NCI-H748 (cell line): Measurements from ENCODE around the gene USP28.
A peak's percentile ranks its signal among the peaks of the same experiment; 100 is the strongest.
"Not testable (repeated sequence)": the region's sequence is repeated elsewhere in the genome, so short reads cannot be mapped to it uniquely, and the experiment has no call there.

Experiments used
- DNase-seq: peaks from one replicate; lab custom pipeline; 2025; ENCODE audit not compliant: unreplicated experiment; lab: John Stamatoyannopoulos, UW

The USP28 gene

GRCh38 chr11:113879446-113879845, 4.1 kb upstream of the USP28 start:
- not testable (repeated sequence) for DNase-seq

DNA sequence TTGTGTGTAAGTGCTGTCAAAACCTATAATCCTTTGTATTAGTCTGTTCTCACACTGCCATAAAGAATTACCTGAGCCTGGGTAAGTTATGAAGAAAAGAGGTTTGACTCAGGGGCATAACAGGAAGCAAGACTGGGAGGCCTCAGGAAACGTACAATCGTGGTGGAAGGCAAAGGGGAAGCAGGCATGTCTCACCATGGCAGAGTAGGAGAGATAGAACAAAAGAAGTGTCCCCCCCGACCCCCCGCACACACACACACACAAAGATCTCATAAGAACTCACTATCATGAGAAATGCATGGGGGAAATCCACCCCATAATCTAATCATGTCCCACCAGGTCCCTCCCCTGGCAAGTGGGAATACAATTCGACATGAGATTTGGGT, 2.3 kb upstream of the USP28 start:
- DNase-seq: no peak

DNA sequence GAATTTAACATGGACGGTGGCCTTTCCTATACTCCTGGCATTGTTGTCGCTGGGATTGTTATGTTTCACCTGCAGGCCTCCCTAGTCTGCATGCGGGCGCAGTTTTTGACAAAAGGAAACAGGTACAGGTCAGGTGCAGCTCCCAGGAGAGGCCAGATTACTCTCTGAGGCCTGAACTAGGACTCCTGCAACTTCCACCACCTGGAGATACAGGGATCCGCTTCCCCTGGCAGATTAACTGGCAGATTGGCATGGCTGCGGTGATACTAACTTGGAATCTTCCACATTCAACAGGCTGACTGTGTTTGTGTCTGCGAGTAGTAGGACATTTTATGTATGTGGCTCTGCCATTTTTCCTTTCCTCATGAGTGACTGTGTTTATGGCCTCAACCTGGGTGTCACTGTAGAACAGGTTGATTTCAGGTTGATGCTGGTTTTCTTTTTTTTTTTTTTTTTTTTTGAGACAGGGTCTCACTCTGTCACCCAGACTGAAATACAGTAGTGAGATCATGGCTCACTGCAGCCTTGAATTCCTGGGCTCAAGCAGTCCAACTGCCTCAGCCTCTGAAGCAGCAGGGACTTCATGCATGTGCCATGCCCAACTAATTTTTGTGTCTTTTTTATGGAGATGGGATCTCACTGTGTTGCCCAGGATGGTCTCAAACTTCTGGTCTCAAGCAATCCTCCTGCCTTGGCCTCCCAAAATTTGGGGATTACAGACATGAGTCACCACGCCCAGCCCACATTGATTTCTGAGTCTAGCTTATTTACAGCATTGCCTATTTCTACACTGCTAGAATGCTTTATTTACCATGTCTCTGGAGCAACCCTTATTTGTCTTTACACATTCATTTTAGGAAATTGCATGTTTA, 1.7 kb upstream of the USP28 start:
- no peak for DNase-seq

DNA sequence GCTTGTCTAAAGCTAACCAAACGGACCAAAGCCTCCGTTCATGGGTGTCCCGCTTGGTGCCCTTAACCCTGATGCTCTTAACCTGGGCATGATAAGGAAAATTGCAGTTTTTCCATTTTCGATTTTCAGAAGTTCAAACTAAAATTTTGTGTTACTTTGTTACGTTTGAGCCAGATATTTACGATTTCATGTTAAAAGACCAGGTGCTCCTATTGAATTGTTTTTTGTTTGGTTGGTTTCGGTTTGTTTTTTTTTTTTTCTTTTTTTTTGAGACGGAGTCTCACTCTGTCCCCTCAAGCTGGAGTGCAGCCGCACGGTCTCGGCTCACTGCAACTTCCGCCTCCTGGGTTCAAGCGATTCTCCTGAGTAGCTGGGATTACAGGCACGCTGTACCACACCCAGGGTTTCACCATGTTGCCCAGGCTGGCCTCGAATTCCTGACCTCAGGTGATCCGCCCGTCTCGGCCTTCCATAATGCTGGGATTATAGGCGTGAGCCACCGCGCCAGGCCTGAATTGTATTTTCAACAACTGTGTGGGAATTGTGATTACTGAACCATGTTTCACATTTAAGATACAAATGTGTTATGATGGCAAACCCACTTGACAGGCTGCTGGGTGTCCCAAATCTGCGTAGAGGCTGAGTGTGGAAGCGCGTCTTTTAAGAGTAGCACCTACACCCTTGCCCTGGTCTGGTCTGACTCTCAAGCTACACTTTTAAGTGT, 864 bp upstream of the USP28 start:
- no peak for DNase-seq

GRCh38 chr11:113874581-113875233, 665 bp downstream of the USP28 start:
- peak; percentile 30 for DNase-seq

GRCh38 chr11:113874096-113874495, 1.3 kb downstream of the USP28 start:
- DNase-seq: no peak

DNA sequence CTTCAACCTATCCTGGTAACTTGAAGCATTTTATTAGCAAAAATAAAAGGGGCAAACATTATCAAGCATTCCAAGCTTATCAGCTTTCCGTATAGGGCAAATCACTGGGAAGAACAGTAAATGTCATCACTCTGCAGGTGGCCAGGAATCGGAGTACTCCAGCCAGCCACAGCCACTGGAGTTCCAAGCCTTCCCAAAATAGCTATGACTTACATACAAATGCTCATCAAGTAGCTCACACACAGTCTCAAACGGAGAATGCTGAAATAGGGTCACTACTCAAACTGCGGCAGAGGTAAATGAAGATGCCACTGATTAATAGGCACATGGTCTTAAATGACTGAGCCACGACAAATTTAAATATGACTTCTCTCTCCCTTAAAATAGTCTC, 2.1 kb downstream of the USP28 start:
- peak; percentile 1 for DNase-seq

DNA sequence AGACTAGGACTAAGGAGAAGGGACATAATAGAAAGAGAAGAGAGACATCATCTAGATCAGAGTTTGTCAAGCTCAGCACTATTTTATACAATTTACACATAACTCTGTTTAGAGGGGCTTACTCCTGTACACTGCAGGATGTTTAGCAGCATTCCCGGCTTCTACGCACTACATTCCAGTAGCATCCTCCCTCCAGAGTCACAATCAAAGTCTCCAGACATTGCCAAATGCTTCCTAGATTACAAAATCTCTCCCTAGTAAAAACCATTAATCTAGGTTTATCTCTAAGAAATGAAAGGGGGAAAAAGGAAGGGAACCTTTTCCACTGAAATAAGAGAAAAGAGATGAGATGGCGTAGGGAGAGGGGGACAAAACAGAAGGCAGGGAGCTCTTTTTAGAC, 4.0 kb downstream of the USP28 start:
- no peak for DNase-seq

DNA sequence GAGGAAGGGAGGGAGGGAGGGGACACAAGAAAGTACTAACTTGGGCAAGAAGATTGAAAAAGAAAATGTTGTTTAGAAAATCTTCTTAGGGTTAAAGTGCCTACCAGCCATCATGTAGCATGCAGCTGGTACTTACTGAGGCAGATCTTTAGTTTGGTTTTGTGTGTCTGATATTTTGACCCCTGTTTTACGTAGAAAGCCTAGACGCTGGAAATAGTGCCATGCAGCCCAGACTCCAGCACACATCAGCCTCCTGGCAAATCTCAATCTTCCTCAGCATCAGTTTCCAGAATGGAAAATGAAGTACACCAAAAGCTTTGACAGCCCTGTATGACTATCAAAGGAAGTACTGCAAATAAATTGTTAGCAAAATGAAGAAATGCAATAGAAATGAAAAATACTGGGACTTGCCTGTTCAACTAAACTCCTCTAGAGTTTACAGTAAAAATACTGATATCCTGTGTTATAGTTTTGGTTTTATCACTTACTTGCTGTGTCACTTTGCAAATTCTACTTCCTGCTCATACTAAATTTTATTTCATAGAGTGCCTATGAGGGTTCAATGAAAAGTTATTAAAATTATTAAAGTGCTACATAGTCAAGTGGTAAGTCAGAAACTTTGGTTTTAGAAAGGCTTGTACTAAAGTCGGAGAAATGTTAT, 7.4 kb downstream of the USP28 start:
- DNase-seq: no peak

- no peak for DNase-seq
Measured at GRCh38 chr11:113865873-113866272, 9.5 kb downstream of the USP28 start.

GRCh38 chr11:113864410-113864809, 11.0 kb downstream of the USP28 start:
- no peak for DNase-seq

DNA sequence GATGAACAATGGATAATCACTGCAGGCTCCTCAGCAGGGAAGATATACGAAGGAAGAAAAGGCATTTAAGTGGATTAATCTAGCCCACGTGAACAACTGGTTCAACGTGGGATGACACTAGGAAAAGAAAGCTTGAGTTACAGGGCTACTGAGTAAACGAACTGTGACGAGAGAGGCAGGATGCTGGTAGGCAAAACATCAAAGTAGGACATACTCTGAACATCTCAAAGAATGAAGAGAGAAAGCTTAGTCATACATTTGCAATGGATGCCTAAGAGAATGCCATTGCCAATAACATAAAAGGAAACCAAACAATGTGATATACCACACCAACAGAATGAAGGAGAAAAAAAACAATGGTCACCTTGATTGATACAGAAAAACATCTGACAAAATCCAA, 12.9 kb downstream of the USP28 start:
- DNase-seq: peak; percentile 5

DNA sequence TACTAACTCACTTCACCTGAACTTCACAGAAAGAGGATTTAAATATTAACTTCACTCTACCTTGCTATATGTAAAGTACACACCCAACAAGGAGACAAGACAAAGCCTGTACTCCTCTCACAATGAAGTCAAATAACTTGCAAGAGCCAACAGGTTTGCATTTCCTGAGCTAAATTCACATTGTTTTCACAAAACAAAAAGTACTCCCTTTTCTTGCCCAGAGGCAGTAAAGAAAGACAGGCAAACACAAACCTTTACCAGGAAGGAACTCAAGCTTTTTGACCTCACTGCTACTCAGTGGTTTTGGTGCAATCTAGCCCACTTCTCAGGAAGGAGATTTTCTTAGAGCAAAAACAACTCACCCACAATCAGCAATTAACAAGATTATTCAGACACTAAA, 15.7 kb downstream of the USP28 start:
- DNase-seq: no peak

DNA sequence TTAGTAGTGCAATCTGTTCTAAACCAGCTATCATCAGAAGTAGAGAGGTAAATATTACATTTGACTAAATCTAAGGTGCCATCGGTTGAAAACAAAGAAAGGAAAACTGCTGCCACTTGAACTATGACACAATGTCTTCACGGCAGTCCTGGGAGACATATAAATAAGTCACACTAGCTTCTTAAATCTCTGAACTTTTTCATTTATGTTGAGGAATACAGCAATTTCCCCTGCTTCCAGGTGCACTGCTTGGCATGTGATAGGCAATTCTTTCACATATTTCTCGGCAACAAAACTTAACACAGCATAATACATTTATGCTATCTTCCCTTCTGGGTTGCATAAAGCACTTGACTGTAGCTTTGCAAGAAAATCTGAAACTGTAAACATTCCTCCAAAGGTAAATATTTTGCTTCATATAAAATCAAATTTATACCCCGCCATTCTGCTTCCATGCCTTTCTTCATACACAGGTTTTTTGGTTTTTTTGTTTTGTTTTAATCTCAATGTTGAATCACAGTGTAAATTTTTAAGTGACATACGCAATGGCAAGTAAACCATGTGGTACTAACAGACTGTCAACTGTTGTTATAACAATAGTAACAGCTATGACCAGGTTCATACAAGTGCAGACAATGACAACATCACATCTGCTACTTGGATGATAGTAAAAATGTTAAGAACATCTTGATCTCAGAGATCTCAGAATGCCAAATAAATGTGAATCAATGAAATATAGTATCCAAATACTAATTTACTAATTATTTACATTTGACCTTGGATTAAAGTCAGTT, 18.2 kb downstream of the USP28 start:
- DNase-seq: no peak

DNA sequence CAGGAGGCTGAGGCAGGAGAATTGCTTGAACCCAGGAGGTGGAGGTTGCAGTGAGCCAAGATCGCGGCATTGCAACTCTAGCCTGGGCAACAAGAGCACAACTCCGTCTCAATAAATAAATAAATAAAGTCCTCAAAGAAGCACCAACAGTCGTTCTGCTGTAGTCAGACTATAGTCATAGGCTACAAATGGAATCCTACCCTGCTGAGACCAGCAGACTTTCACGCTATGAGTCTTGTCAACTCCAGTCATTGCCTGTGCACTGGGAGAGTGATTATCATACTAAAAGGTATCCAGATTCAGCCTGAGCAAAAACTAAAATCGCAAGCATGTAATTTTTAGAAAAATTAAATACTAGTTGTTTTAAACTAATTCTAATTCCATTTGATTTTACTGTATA, 19.6 kb downstream of the USP28 start:
- no peak for DNase-seq

DNA sequence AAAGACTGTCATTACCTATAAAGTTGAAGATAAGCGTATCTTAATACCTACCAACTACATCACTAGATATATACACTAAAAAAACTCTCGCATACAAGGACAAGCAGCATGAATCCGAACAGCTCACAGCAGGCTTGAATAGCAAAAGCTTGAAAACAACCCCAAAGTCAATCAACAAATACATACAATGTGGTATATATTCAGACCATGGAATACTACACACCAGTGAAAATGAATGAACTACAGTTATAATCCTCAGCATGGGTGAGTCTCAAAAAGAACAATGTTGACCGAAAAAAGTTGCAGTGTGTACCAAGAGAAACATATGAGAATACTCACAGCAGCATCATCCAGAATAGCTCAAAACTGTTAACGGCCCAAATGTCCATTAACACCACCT, 25.2 kb downstream of the USP28 start:
- no peak for DNase-seq

DNA sequence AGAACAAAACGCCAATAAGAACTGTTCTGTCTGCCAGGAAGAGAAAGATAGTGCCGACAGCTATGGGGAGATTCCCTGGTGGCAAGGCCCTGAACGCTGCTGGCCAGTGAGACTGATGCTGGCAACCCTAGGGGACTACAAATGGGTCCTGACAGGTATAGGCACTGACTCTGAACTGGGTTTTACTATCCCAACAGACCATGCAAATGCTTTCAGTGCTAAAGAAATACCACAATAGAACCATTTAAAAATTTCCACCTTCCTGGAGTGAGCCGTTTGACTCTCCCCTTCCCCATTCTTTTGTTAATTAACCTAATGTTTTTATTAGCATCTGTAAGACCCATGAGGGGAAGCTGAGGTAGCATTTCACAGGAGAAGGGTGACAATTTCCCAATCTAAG, 25.7 kb downstream of the USP28 start:
- DNase-seq: no peak

DNA sequence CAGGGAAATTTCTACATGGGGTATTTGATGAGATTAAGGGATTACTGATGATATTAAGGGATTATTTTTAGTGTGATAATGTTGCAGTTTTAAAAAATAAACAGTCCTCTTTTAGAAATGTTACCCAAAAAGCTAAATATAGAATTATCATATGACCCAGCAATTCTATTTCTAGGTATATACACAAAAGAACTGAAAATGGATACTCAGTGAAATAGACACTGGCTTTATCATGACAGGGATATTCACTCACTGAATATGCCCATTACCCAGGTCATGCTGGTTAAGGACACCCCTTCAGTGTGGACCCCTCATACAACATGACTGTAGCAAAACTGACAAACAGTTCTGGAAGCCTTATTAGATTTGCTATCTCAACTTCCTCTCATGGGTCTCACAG, 27.8 kb downstream of the USP28 start:
- DNase-seq: no peak

DNA sequence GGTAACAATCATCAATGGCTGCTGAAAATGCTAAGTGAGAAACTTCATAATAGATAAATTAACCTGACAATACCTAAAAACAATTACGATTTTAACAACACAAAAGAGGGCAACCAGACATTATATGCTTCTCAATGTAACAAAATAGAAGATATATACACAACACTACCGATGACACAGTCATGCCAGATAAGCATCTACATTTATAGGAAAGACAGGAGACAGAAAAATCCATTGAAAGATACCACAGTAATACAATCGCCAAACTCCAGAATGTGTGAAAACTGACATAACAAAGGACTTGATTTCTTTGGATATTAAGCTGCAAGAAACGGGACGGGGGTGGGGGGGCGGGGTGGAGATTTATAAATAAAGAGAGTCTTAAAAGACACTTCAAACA, 28.3 kb downstream of the USP28 start:
- no peak for DNase-seq

- no peak for DNase-seq
Measured at GRCh38 chr11:113841691-113842090, 33.7 kb downstream of the USP28 start.
